ENCODE measurements around the gene NPPB. TPM values are rescaled to one million over a fixed set of nuclear protein-coding genes. Genes with fewer than 3 reads are reported as not detected.

The NPPB gene
- total and polyA plus RNA-seq, 2 experiments from 2014 or later = 0.95 TPM; not detected in 1

- Mint-ChIP-seq H3K4me3 (no peak overlapping the region), H3K36me3 (ENCODE audit: low read depth) (no peaks in the 10 kb centered on the region), H3K9me3 (no peaks in the 10 kb centered on the region), H3K27me3 (ENCODE audit: insufficient read depth, low read depth, poor library complexity) (peaks cover 8% of the 10 kb centered on the region), H3K4me1 (peaks cover 3% of the 10 kb centered on the region; the same call in 1 of the 3 replicates), H3K27ac (no peak overlapping the region)
- DNase-seq (ENCODE audit: low spot score) = no peak
- Histone ChIP-seq H3K27me3 (ENCODE audit: insufficient read depth) (no peaks in the 10 kb centered on the region), H3K4me1 (ENCODE audit: insufficient read depth) (no peaks in the 10 kb centered on the region), H3K79me2 (replicated peaks; ENCODE audit: insufficient read depth) (no peaks in the 10 kb centered on the region), H3K4me2 (no peak overlapping the region), H3K27ac (ENCODE audit: low read depth) (no peak overlapping the region), H4K20me1 (replicated peaks; ENCODE audit: insufficient read depth) (no peaks in the 10 kb centered on the region), H3F3A (replicated peaks; ENCODE audit: low read depth) (no peaks in the 10 kb centered on the region), H3K4me3 (no peak overlapping the region), H3K9me2 (ENCODE audit: insufficient read depth) (no peaks in the 10 kb centered on the region), H3K36me3 (ENCODE audit: insufficient read depth) (no peaks in the 10 kb centered on the region), H2AFZ (no peak overlapping the region)
- TF ChIP-seq ETS1 (IDR thresholded peaks at IDR 0.05) = no peak
- TF ChIP-seq NANOG (IDR thresholded peaks at IDR 0.05; ENCODE audit: borderline replicate concordance) = no peak
- no peak for TF ChIP-seq CTCF (conservative IDR thresholded peaks at IDR 0.05; ENCODE audit: low read depth in 2 of 2)
- TF ChIP-seq EZH2 (IDR thresholded peaks at IDR 0.05; ENCODE audit: low read depth, unreplicated experiment) = no peak
- TF ChIP-seq REST (IDR thresholded peaks at IDR 0.05; ENCODE audit: unreplicated experiment) = no peak
- TF ChIP-seq EZH2phosphoT487 (IDR thresholded peaks at IDR 0.05; ENCODE audit: unreplicated experiment) = no peak
- TF ChIP-seq POLR2AphosphoS5 (IDR thresholded peaks at IDR 0.05; ENCODE audit: low read depth) = no peak
- TF ChIP-seq ZNF114 (CRISPR knock-in tag; IDR thresholded peaks at IDR 0.05) = no peak
- no peak for TF ChIP-seq JUNB (IDR thresholded peaks at IDR 0.05; ENCODE audit: unreplicated experiment)
- TF ChIP-seq STAT1 (IDR thresholded peaks at IDR 0.05; ENCODE audit: unreplicated experiment) = no peak
- no peak for TF ChIP-seq ZNF331 (CRISPR knock-in tag; IDR thresholded peaks at IDR 0.05; ENCODE audit: low read depth)
- no peak for TF ChIP-seq ZNF462 (CRISPR knock-in tag; IDR thresholded peaks at IDR 0.05)
- TF ChIP-seq CREB1 (CRISPR knock-in tag; IDR thresholded peaks at IDR 0.05; ENCODE audit: low read depth) = no peak
- no peak for ATAC-seq
These were observed 32.9 kb upstream of the NPPB start for GRCh38 chr1:11891433-11892186.

All from GM23338 (cell line).